ENCODE results near the gene TTC3.

DNA sequence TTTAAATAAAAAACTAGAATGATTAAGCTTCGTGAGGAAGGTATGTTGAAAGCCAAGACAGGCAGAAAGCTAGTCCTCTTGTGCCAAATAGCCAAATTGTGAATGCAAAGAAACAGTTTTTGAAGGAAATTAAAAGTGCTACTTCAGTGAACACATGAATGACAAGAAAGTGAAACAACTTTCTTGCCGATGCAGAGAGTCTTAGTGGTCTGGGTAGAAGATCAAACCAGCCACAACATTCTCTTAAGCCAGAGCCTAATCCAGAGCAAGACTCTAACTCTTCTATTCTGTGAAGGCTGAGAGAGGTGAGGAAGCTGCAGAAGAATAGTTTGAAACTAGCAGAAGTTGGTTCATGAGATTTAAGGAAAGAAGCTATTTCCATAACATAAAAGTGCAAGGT lies 63.2 kb downstream of the TTC3 start:
- TF ChIP-seq TAF1 (IDR thresholded peaks at IDR 0.05; ENCODE audit: borderline replicate concordance, low read depth, low read length) (no peak), POLR2AphosphoS5 (IDR thresholded peaks at IDR 0.05; ENCODE audit: low read depth, low read length) (no peak), POLR2A (IDR thresholded peaks at IDR 0.05; ENCODE audit: low read depth, low read length) (no peak)
